GM21723 (cell line): ENCODE data around the gene WDR64.
A peak's percentile ranks its signal among the peaks of the same experiment; 100 is the strongest.

Experiments used
- ATAC-seq: cut with Tn5 transposase; IDR thresholded peaks from one replicate; pipeline ENCODE4 v1.9.1; 2021; ENCODE audit warnings: mild to moderate bottlenecking, moderate library complexity; ENCODE audit not compliant: unreplicated experiment

The WDR64 gene

GRCh38 chr1:241834733-241835377 is 182.8 kb downstream of the WDR64 start:
- ATAC-seq, result peak; percentile 44

- no peak for ATAC-seq
Measured at GRCh38 chr1:241836941-241837340, 184.9 kb downstream of the WDR64 start.

GRCh38 chr1:241837416-241837815 is 185.3 kb downstream of the WDR64 start:
- no peak for ATAC-seq

GRCh38 chr1:241837901-241838300 is 185.8 kb downstream of the WDR64 start:
- ATAC-seq, result no peak

- no peak for ATAC-seq
Measured at GRCh38 chr1:241838897-241839296, 186.8 kb downstream of the WDR64 start.

GRCh38 chr1:241839369-241839979 is 187.4 kb downstream of the WDR64 start:
- ATAC-seq, result peak; percentile 71

- no peak for ATAC-seq
Measured at GRCh38 chr1:241840164-241840563, 188.1 kb downstream of the WDR64 start.

- no peak for ATAC-seq
Measured at GRCh38 chr1:241841691-241842090, 189.6 kb downstream of the WDR64 start.

GRCh38 chr1:241842565-241842964 is 190.5 kb downstream of the WDR64 start:
- ATAC-seq, result no peak

GRCh38 chr1:241844593-241844992 is 192.5 kb downstream of the WDR64 start:
- no peak for ATAC-seq

- ATAC-seq, result no peak
Measured at GRCh38 chr1:241846375-241846774, 194.3 kb downstream of the WDR64 start.

- no peak for ATAC-seq
Measured at GRCh38 chr1:241846862-241847539, 194.9 kb downstream of the WDR64 start.

GRCh38 chr1:241847540-241847795 is 195.4 kb downstream of the WDR64 start:
- no peak for ATAC-seq

- ATAC-seq, result peak; percentile 98
Measured at GRCh38 chr1:241847796-241848685, 196.0 kb downstream of the WDR64 start, which contains the start of gene EXO1. EXO1 (plus strand) TSS chr1:241848204; CDS start chr1:241850426, 2,222 bp downstream.

- peak; percentile 15 for ATAC-seq
Measured at GRCh38 chr1:241848686-241849344, 196.7 kb downstream of the WDR64 start.

GRCh38 chr1:241849345-241849695 is 197.2 kb downstream of the WDR64 start:
- no peak for ATAC-seq
